Fibroblast of skin of abdomen (primary cell): Measurements from ENCODE around the gene GOLGA6B. TPM values are rescaled to one million over a fixed set of nuclear protein-coding genes. Genes with fewer than 3 reads are reported as not detected.
"Not testable (repeated sequence)": the region's sequence is repeated elsewhere in the genome, so short reads cannot be mapped to it uniquely, and the experiment has no call there.

Experiments
- DNase-seq: peaks from one replicate; pipeline ENCODE4 v3.0.0-alpha.2; 2013
- polyA plus RNA-seq, 2 experiments: library from polyadenylated mRNA; unstranded; fragments of 120-200 nt; gene quantifications; one replicate each; pipeline ENCODE4 v1.2.1, GENCODE V29; 2013; ENCODE audit not compliant: insufficient read length in 2 of 2

GOLGA6B gene
- 0.62 TPM for polyA plus RNA-seq (2013, experiment 1 of 2; ENCODE audit: insufficient read length)
- polyA plus RNA-seq (2013, experiment 2 of 2; ENCODE audit: insufficient read length) = 0.38 TPM

- DNase-seq = not testable (repeated sequence)
Observed at GRCh38 chr15:72654397-72654796, at the start of gene GOLGA6B. Gene GOLGA6B, plus strand, starts transcription at chr15:72654697. Its CDS starts 41 bp downstream, at chr15:72654738.

- DNase-seq = no peak
Observed at GRCh38 chr15:72604794-72605193, 49.7 kb upstream of the GOLGA6B start.

GRCh38 chr15:72608084-72608483, 46.4 kb upstream of the GOLGA6B start:
- not testable (repeated sequence) for DNase-seq

GRCh38 chr15:72609862-72610261, 44.6 kb upstream of the GOLGA6B start:
- no peak for DNase-seq

GRCh38 chr15:72612324-72612723, 42.2 kb upstream of the GOLGA6B start:
- not testable (repeated sequence) for DNase-seq

GRCh38 chr15:72614810-72615532, 39.5 kb upstream of the GOLGA6B start:
- no peak for DNase-seq

- not testable (repeated sequence) for DNase-seq
Observed at GRCh38 chr15:72615533-72616233, 38.8 kb upstream of the GOLGA6B start.

GRCh38 chr15:72616491-72617210, 37.8 kb upstream of the GOLGA6B start:
- no peak for DNase-seq

GRCh38 chr15:72623854-72624253, 30.6 kb upstream of the GOLGA6B start:
- DNase-seq = not testable (repeated sequence)

- not testable (repeated sequence) for DNase-seq
Observed at GRCh38 chr15:72626153-72626552, 28.3 kb upstream of the GOLGA6B start.

- not testable (repeated sequence) for DNase-seq
Observed at GRCh38 chr15:72628249-72629067, 26.0 kb upstream of the GOLGA6B start.

GRCh38 chr15:72629068-72629570, 25.4 kb upstream of the GOLGA6B start:
- DNase-seq = not testable (repeated sequence)

GRCh38 chr15:72636519-72637282, 17.8 kb upstream of the GOLGA6B start:
- peak; percentile 85 for DNase-seq

GRCh38 chr15:72639759-72640483, 14.6 kb upstream of the GOLGA6B start:
- DNase-seq = not testable (repeated sequence)

- not testable (repeated sequence) for DNase-seq
Observed at GRCh38 chr15:72642271-72642670, 12.2 kb upstream of the GOLGA6B start.

- not testable (repeated sequence) for DNase-seq
Observed at GRCh38 chr15:72648631-72649253, 5.8 kb upstream of the GOLGA6B start.

- DNase-seq = not testable (repeated sequence)
Observed at GRCh38 chr15:72656014-72656413, 1.5 kb downstream of the GOLGA6B start.

GRCh38 chr15:72661081-72661480, 6.6 kb downstream of the GOLGA6B start:
- DNase-seq = not testable (repeated sequence)

- DNase-seq = not testable (repeated sequence)
Observed at GRCh38 chr15:72663931-72664330, 9.4 kb downstream of the GOLGA6B start.

- not testable (repeated sequence) for DNase-seq
Observed at GRCh38 chr15:72665706-72666105, 11.2 kb downstream of the GOLGA6B start.
